Activated gamma-delta T cell treated with Interleukin-2 at 50 U/mL for 16 hours (primary cell): ENCODE data around the gene RAMACL.

ENCODE experiments used
- DNase-seq: peaks from one replicate; pipeline ENCODE4 v3.0.0-alpha.2; 2020

The RAMACL gene

GRCh38 chr6:166617359-166617758, 30.9 kb upstream of the RAMACL start:
- DNase-seq: no peak

GRCh38 chr6:166616261-166617238, 30.1 kb upstream of the RAMACL start:
- no peak for DNase-seq

- DNase-seq: no peak
Observed at GRCh38 chr6:166615059-166615770, 28.7 kb upstream of the RAMACL start.

- no peak for DNase-seq
Observed at GRCh38 chr6:166614589-166614988, 28.1 kb upstream of the RAMACL start.

GRCh38 chr6:166614171-166614583, 27.7 kb upstream of the RAMACL start:
- no peak for DNase-seq

- DNase-seq: no peak
Observed at GRCh38 chr6:166613027-166613426, 26.5 kb upstream of the RAMACL start.

GRCh38 chr6:166612471-166612881, 26.0 kb upstream of the RAMACL start:
- DNase-seq: no peak

- DNase-seq: no peak
Observed at GRCh38 chr6:166611631-166612030, 25.2 kb upstream of the RAMACL start.

GRCh38 chr6:166610069-166610468, 23.6 kb upstream of the RAMACL start:
- no peak for DNase-seq

- no peak for DNase-seq
Observed at GRCh38 chr6:166608774-166609173, 22.3 kb upstream of the RAMACL start.

GRCh38 chr6:166605752-166606151, 19.3 kb upstream of the RAMACL start:
- DNase-seq: no peak

- no peak for DNase-seq
Observed at GRCh38 chr6:166604911-166605310, 18.4 kb upstream of the RAMACL start.

- no peak for DNase-seq
Observed at GRCh38 chr6:166604328-166604727, 17.9 kb upstream of the RAMACL start.

- DNase-seq: no peak
Observed at GRCh38 chr6:166603043-166603690, 16.7 kb upstream of the RAMACL start.

GRCh38 chr6:166601956-166602355, 15.5 kb upstream of the RAMACL start:
- no peak for DNase-seq

- DNase-seq: no peak
Observed at GRCh38 chr6:166600931-166601330, 14.5 kb upstream of the RAMACL start.

GRCh38 chr6:166599205-166599604, 12.7 kb upstream of the RAMACL start:
- no peak for DNase-seq

- no peak for DNase-seq
Observed at GRCh38 chr6:166598441-166599138, 12.1 kb upstream of the RAMACL start.

- no peak for DNase-seq
Observed at GRCh38 chr6:166597711-166598440, 11.4 kb upstream of the RAMACL start.

- DNase-seq: no peak
Observed at GRCh38 chr6:166596776-166597507, 10.5 kb upstream of the RAMACL start.

GRCh38 chr6:166595949-166596348, 9.5 kb upstream of the RAMACL start:
- DNase-seq: no peak
